ENCODE data around the gene CIAPIN1.

DNA sequence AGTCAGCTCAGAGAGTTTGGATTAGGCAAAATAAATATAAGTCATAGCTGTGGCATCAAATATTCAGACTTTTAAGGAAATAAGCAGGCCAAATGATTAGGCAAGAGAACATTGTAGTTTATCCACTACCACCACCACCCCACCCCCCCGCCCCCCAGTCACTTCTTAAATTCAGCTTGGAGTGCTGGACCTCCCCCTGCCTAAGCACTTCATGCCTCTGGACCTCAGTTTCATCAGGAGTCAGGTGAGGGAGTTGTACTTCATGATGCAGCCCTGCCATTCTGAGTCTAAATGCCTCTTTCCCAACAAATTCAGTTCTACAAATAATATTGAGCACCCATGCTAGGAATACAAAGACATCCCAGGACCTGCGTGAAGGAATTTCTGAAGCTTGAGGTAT lies 17.3 kb upstream of the CIAPIN1 start:
- TF ChIP-seq POLR2A (IDR thresholded peaks at IDR 0.05): no peak
- TF ChIP-seq, protein P1, sequence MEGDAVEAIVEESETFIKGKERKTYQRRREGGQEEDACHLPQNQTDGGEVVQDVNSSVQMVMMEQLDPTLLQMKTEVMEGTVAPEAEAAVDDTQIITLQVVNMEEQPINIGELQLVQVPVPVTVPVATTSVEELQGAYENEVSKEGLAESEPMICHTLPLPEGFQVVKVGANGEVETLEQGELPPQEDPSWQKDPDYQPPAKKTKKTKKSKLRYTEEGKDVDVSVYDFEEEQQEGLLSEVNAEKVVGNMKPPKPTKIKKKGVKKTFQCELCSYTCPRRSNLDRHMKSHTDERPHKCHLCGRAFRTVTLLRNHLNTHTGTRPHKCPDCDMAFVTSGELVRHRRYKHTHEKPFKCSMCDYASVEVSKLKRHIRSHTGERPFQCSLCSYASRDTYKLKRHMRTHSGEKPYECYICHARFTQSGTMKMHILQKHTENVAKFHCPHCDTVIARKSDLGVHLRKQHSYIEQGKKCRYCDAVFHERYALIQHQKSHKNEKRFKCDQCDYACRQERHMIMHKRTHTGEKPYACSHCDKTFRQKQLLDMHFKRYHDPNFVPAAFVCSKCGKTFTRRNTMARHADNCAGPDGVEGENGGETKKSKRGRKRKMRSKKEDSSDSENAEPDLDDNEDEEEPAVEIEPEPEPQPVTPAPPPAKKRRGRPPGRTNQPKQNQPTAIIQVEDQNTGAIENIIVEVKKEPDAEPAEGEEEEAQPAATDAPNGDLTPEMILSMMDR (IDR thresholded peaks at IDR 0.05): no peak
